Erythroblast (primary cell): ENCODE results near the gene CNEP1R1.

Source experiments
- DNase-seq, 2 experiments: peaks; one replicate each; lab custom pipeline; 2025; lab: John Stamatoyannopoulos, UW
- GATA1 ChIP-seq: IDR thresholded peaks from 2 replicates; pipeline ENCODE4 v1.6.1; 2011; ENCODE audit warnings: low read depth, mild to moderate bottlenecking, control low read depth, low read length, moderate library complexity
- POLR2A ChIP-seq: IDR thresholded peaks from 2 replicates; pipeline ENCODE4 v1.6.1; 2011; ENCODE audit warnings: mild to moderate bottlenecking, low read length

Gene CNEP1R1

GRCh38 chr16:50061326-50061725, 36.3 kb downstream of the CNEP1R1 start:
- DNase-seq, result peak in 1 of 2 experiments; percentile 29
- no peak for TF ChIP-seq POLR2A
- TF ChIP-seq GATA1, result no peak

- DNase-seq, result peak in 1 of 2 experiments; percentile 34
- TF ChIP-seq GATA1, result no peak
- TF ChIP-seq POLR2A, result no peak
Measured at GRCh38 chr16:50065241-50065623, 40.2 kb downstream of the CNEP1R1 start.

GRCh38 chr16:50065624-50066481, 40.8 kb downstream of the CNEP1R1 start, which contains the start of gene HEATR3:
TSS of gene HEATR3 (plus strand) at chr16:50065970. CDS start at chr16:50066132, 162 bp downstream.
- peak; percentile 95 to 97 for DNase-seq
- TF ChIP-seq POLR2A, result peak; percentile 44
- TF ChIP-seq GATA1, result no peak

- no peak for TF ChIP-seq POLR2A
- TF ChIP-seq GATA1, result no peak
- DNase-seq, result peak in 1 of 2 experiments; percentile 23
Measured at GRCh38 chr16:50066482-50067289, 41.7 kb downstream of the CNEP1R1 start.

DNA sequence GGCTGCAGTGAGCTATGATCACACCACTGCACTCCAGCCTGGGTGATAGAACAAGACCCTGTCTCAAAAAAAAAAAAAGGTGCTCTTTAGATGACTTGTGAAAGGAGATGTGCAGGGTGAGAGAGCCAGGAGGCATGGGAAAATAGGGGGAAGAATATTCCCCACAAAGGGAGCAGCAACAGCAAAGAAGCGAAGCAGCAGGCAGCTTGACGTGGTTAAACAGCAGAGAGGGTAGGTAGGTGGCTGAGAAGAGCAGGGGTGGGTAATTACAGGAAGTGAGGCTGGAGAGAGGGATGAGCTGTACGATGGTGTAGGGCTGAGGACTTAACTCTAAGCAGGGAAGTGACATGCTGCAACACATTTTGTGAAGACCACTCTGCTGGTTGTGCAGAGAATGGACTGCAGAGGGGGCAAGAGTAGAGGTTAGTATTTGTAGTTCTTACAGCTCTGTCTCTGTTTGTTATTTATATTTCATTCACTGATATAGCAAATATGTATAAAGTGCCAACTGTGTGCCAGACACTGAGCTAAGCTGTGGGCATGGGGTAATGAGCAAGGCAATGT, 42.3 kb downstream of the CNEP1R1 start:
- no peak for TF ChIP-seq POLR2A
- no peak for TF ChIP-seq GATA1
- DNase-seq, result peak; percentile 57 to 58

DNA sequence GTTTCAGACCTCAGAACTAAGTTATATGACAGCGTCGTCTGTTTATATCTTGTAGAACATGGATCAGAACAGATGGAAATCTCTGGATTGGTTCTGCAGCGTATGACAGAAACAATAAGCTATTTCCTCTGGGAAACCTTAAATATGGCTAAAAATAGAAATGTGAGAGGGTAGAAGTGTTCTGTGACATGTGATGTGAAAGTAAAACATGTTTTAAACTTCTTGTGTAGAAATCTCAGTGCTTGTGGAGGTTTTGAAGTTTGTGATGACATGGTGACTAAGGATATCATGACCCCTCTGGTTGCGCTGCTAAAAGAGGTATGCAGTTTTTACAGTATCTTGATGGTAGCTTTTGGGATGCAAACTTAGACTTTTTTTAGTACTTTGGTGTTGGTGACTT, 43.5 kb downstream of the CNEP1R1 start:
- DNase-seq, result no peak
- no peak for TF ChIP-seq GATA1
- no peak for TF ChIP-seq POLR2A

DNA sequence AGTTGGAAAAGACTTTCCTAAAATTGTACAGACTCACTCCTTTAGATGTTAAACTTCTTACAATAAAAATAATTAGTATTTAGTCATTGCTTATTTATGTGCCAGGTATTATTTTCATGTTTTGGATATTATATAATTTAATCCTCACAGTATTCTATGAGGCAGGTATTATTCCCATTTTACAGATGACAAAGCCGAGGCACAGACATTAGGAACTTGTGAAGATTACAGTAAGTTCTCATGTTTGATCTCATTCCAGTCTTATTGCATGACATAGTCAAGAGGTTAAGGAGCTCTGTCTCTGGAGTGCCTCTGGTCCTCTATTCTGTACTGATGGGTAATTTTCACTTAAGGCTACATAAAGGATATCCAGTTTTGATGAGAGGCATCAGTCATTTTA, 44.0 kb downstream of the CNEP1R1 start:
- DNase-seq, result no peak
- TF ChIP-seq GATA1 (no peak), POLR2A (no peak)

DNA sequence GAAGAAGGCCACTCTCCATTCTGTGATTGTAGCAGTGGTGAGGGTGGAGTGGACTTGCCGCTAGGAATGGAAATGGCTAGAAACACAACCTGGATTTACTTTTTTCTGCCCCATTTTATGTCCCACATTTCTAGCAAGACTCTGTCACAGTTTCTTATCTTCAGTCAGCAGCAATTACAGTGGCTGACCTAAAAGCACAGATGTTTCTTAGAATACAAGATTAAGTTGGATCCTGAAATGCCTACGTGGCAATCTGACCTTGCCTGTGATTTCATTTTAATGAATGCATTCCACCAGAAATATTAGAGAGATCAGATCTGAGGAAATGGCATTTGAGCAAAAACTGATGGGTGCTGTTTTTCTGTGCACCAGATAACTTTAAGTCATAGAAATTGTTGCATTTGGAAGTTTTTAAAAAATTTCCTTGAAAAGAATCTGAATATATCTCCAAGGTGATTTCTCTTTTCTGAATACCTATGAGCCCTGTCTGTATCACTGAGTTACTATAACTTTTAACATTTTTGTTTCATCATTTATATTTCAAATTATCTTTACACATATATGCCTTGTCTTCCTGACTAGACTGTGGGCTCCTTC, 46.1 kb downstream of the CNEP1R1 start:
- TF ChIP-seq POLR2A (no peak), GATA1 (peak; percentile 24)
- DNase-seq, result peak; percentile 75 to 85

GRCh38 chr16:50072730-50073129, 47.7 kb downstream of the CNEP1R1 start:
- DNase-seq, result no peak
- TF ChIP-seq POLR2A (no peak), GATA1 (no peak)

DNA sequence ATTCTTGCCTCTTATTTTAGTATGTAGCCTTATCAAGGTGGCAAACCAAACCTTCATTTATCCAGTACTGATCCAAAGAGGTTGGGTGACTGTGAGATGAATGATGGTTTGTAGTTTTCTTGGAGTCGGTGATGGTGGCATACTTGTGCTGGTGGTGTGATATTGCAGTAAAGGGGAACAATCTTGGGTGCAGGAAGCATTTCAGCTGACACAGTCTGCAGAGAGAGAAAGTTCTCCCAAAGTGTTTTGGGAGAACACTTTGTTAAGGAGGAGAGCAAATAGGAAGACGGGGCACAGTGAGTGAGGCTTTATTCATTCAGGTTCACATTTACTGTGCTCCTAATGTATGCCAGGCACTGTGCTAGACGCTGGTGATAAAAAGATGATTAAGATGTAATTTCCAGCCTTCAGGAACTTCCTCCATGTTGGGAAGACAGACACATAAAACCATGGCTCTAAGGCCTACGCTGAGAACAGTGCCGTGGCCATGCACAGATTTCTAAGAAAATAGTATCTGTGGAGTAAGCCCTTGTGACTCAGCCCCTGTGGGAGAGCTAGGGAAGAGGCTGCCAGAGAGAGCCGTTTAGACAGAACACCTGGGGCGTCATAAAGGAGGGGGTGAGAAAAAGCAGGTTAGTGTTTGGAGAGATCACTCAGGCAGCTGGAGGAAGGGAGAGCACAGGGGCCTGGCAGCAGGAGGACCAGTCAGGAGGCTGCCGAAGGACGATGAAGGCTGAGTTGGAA, 54.5 kb downstream of the CNEP1R1 start:
- DNase-seq, result no peak
- TF ChIP-seq POLR2A, result no peak

DNA sequence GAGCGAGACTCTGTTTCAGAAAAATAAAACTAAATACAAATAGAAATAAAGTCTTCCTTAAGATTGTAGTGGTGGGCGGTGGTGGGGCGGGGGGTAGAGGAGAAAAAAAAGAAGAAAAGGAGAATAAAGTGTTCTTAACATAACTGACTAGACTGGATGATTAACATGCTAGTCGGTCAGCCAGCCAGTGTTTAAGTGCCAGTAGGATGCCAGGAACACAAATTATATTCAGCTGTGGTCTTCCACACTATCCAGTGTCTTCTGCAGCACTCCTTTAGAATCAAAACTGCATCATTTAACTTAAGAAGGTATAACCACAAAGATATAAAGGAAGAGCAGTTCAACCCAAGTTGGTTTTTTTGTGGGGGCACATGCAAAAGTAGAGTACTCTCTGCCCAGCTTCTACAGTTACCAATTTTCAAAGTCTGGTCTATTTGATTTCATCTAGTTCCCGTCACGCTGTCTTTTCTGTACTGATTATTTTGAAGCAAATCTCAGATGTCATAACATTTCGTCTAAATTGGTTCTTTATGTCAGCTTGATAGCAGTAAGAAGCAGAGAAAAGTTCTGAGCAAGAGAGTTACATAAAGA, 56.5 kb downstream of the CNEP1R1 start:
- no peak for TF ChIP-seq POLR2A
- TF ChIP-seq GATA1, result no peak
- DNase-seq, result no peak

DNA sequence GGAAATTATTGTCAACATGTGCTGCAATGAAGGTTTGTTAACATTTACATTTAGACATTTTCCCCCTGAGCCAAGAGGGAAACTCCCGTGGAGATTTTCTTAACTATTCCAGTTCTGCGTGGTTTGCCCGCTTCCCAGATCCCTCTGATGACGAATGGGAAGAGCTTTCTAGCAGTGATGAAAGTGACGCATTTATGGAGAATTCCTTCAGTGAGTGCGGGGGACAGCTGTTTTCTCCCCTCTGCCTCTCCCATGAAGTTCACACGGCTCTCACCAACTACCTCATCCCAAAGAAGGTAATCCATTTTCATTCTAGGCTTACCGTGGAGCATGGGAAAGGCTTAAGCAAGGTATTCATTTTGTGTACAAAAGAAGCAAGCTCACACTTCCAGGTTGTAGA, 59.0 kb downstream of the CNEP1R1 start:
- no peak for DNase-seq
- TF ChIP-seq GATA1 (no peak), POLR2A (no peak)
